GM12865 (cell line): ENCODE measurements around the gene SPAG17.
"Not testable (repeated sequence)": the region's sequence is repeated elsewhere in the genome, so short reads cannot be mapped to it uniquely, and the experiment has no call there.

Experiments used
- DNase-seq: peaks from one replicate; pipeline ENCODE4 v3.0.0; 2010; ENCODE audit warnings: low read depth
- H3K4me3 ChIP-seq: 2 replicates; pipeline ENCODE4 v1.5.1; 2011; ENCODE audit warnings: mild to moderate bottlenecking, low read depth, low read length, control low read depth
- CTCF ChIP-seq: IDR thresholded peaks from 2 replicates; pipeline ENCODE4 v1.5.1; 2011; ENCODE audit warnings: low read length, control low read depth, low read depth, inconsistent platforms; ENCODE audit not compliant: insufficient read depth; ENCODE audit errors: missing control alignments

SPAG17 gene

GRCh38 chr1:117929343-117930172 lies 255.5 kb downstream of the SPAG17 start, which contains the start of the genes GDAP2 and WDR3:
GDAP2 (minus strand) TSS chr1:117929621; CDS start chr1:117920357, 9,264 bp downstream.
WDR3 (plus strand) TSS chr1:117929739; CDS start chr1:117933320, 3,581 bp downstream.
- peak; percentile 97 for DNase-seq
- no peak for TF ChIP-seq CTCF
- H3K4me3 ChIP-seq = peak within 1 kb of the TSS; percentile 74

- H3K4me3 ChIP-seq = peak overlapping the region; percentile 74
- TF ChIP-seq CTCF = peak; percentile 2
- DNase-seq = peak; percentile 65
These were observed 256.1 kb downstream of the SPAG17 start for GRCh38 chr1:117928881-117929342.

GRCh38 chr1:117925981-117926380 lies 259.0 kb downstream of the SPAG17 start:
- no peak for DNase-seq
- no peak for TF ChIP-seq CTCF
- H3K4me3 ChIP-seq = no peak overlapping the region

GRCh38 chr1:117922717-117923116 lies 262.3 kb downstream of the SPAG17 start:
- not testable (repeated sequence) for H3K4me3 ChIP-seq, DNase-seq

GRCh38 chr1:117921991-117922390 lies 263.0 kb downstream of the SPAG17 start:
- no peak for TF ChIP-seq CTCF
- DNase-seq = no peak
- no peak overlapping the region for H3K4me3 ChIP-seq

- H3K4me3 ChIP-seq = no peak overlapping the region
- DNase-seq = no peak
- TF ChIP-seq CTCF = no peak
These were observed 265.7 kb downstream of the SPAG17 start for GRCh38 chr1:117919376-117919775.

GRCh38 chr1:117911051-117911450 lies 274.0 kb downstream of the SPAG17 start:
- no peak for DNase-seq
- no peak overlapping the region for H3K4me3 ChIP-seq

More at GRCh38 chr1:117911051-117911450, 274.0 kb downstream of the SPAG17 start:
- TF ChIP-seq CTCF = no peak
